H1 (cell line): Measurements from ENCODE around the gene MOB3C. TPM values are rescaled to one million over a fixed set of nuclear protein-coding genes. Genes with fewer than 3 reads are reported as not detected.
"Not testable (repeated sequence)": the region's sequence is repeated elsewhere in the genome, so short reads cannot be mapped to it uniquely, and the experiment has no call there.

Experiments
- CTCF ChIA-PET: fragments of 300-600 bp; sonication (Branson Sonifier 250); formaldehyde crosslinking; loops from one replicate; lab custom pipeline; 2021; ENCODE audit not compliant: partially characterized antibody; lab: Charles Lee
- POLR2A ChIA-PET: fragments of 300-600 bp; sonication (Branson Sonifier 250); formaldehyde crosslinking; loops from one replicate; lab custom pipeline; 2021; ENCODE audit warnings: inconsistent platforms; ENCODE audit not compliant: partially characterized antibody; lab: Charles Lee
- DNase-seq, 2 experiments: peaks; one replicate each; pipeline versions ENCODE4 v3.0.0 to v3.0.0-alpha.2; 2010 to 2022; ENCODE audit warnings: low spot score in 2 of 2, low read depth in 1 of 2, mixed read lengths in 1 of 2
- FAIRE-seq: peaks from 2 replicates; lab custom pipeline; 2011; peaks lifted over from hg19 to GRCh38; lab: Jason Lieb, UNC
- H2AFZ ChIP-seq: 2 replicates; pipeline ENCODE4 v1.8.1; 2012; ENCODE audit warnings: low read length, inconsistent platforms
- H2AK5ac ChIP-seq: 2 replicates; pipeline ENCODE4 v1.6.1; 2013; ENCODE audit warnings: low read depth, low read length
- H2BK120ac ChIP-seq: replicated peaks from 2 replicates; pipeline ENCODE3; 2013; ENCODE audit warnings: low read depth, low read length, inconsistent platforms
- H2BK12ac ChIP-seq: 2 replicates; pipeline ENCODE4 v1.6.1; 2013; ENCODE audit warnings: low read depth, low read length
- H2BK15ac ChIP-seq: 2 replicates; pipeline ENCODE4 v1.6.1; 2013; ENCODE audit warnings: low read length
- H2BK20ac ChIP-seq: 2 replicates; pipeline ENCODE4 v1.6.1; 2013; ENCODE audit warnings: low read length
- H2BK5ac ChIP-seq: 2 replicates; pipeline ENCODE4 v1.6.1; 2013; ENCODE audit warnings: low read depth, low read length
- H3K14ac ChIP-seq: 2 replicates; pipeline ENCODE4 v1.6.1; 2013; ENCODE audit warnings: inconsistent platforms; ENCODE audit not compliant: insufficient read length
- H3K18ac ChIP-seq: 2 replicates; pipeline ENCODE4 v1.6.1; 2013; ENCODE audit warnings: low read length; ENCODE audit errors: extremely low read depth
- H3K23ac ChIP-seq: 2 replicates; pipeline ENCODE4 v1.6.1; 2013; ENCODE audit warnings: inconsistent platforms; ENCODE audit not compliant: insufficient read length
- H3K23me2 ChIP-seq: 2 replicates; pipeline ENCODE4 v1.6.1; 2013; ENCODE audit warnings: low read depth, low read length
- H3K27ac ChIP-seq: 2 replicates; pipeline ENCODE4 v1.6.1; 2011; ENCODE audit warnings: low read depth, low read length, inconsistent platforms
- H3K27me3 ChIP-seq, 4 experiments: replicated peaks in 1 of 4; 1 replicate in 1 of 4; 2 replicates in 3 of 4; pipeline versions ENCODE4 v1.6.1 to v1.8.1; 2011 to 2013; ENCODE audit warnings: low read length in 3 of 4, mild to moderate bottlenecking in 3 of 4, inconsistent platforms in 2 of 4, mixed read lengths in 2 of 4, moderate library complexity in 1 of 4; ENCODE audit not compliant: control insufficient read depth in 3 of 4, insufficient read depth in 3 of 4; ENCODE audit errors: extremely low read depth in 1 of 4
- H3K36me3 ChIP-seq, 4 experiments: 2 replicates each; pipeline versions ENCODE4 v1.6.1 to v1.8.1; 2011 to 2013; ENCODE audit warnings: mild to moderate bottlenecking in 4 of 4, low read length in 3 of 4, moderate library complexity in 2 of 4, control low read depth in 1 of 4, inconsistent platforms in 1 of 4; ENCODE audit not compliant: insufficient read depth in 4 of 4, control insufficient read depth in 2 of 4
- H3K4ac ChIP-seq: replicated peaks from 2 replicates; pipeline ENCODE3; 2013; ENCODE audit warnings: low read length, low read depth, mixed read lengths, inconsistent platforms; ENCODE audit not compliant: insufficient read length
- H3K4me1 ChIP-seq, 4 experiments: replicated peaks in 1 of 4; 1 replicate in 1 of 4; 2 replicates in 3 of 4; pipeline versions ENCODE4 v1.6.1 to v1.8.1; 2011 to 2013; ENCODE audit warnings: low read length in 3 of 4, inconsistent platforms in 2 of 4, mixed read lengths in 1 of 4; ENCODE audit not compliant: insufficient read depth in 4 of 4, control insufficient read depth in 3 of 4
- H3K4me2 ChIP-seq, 2 experiments: 2 replicates each; pipeline versions ENCODE4 v1.6.1 to v1.8.1; 2011 to 2013; ENCODE audit warnings: low read depth in 2 of 2, low read length in 2 of 2, control low read depth in 1 of 2, inconsistent platforms in 1 of 2, mild to moderate bottlenecking in 1 of 2; ENCODE audit not compliant: insufficient read depth in 1 of 2
- H3K4me3 ChIP-seq, 4 experiments: fragments of 200-600, 300-600 bp in 1 of 4; sonication (generic), shearing (Covaris generic), sonication (Bioruptor Twin) in 1 of 4; 2 replicates each; pipeline versions ENCODE4 v1.5.1 to v1.8.1; 2011 to 2016; ENCODE audit warnings: low read length in 4 of 4, low read depth in 3 of 4, control low read depth in 2 of 4, inconsistent platforms in 2 of 4, mild to moderate bottlenecking in 2 of 4, mixed read lengths in 1 of 4, moderate library complexity in 1 of 4; ENCODE audit not compliant: insufficient read depth in 2 of 4; ENCODE audit errors: extremely low read depth in 1 of 4
- H3K56ac ChIP-seq: replicated peaks from 2 replicates; pipeline ENCODE3; 2013; ENCODE audit warnings: low read depth, mild to moderate bottlenecking, mixed read lengths, low read length, inconsistent platforms; ENCODE audit not compliant: insufficient read length
- H3K79me1 ChIP-seq: 2 replicates; pipeline ENCODE4 v1.6.1; 2013; ENCODE audit warnings: low read depth, low read length, control low read depth
- H3K79me2 ChIP-seq, 2 experiments: 2 replicates each; pipeline versions ENCODE4 v1.6.1 to v1.8.1; 2012 to 2013; ENCODE audit warnings: low read length in 2 of 2, mild to moderate bottlenecking in 2 of 2, inconsistent platforms in 1 of 2; ENCODE audit not compliant: insufficient read depth in 2 of 2, control insufficient read depth in 1 of 2
- H3K9ac ChIP-seq, 4 experiments: replicated peaks in 1 of 4; 1 replicate in 1 of 4; 2 replicates in 3 of 4; pipeline versions ENCODE4 v1.6.1 to v1.8.1; 2011 to 2013; ENCODE audit warnings: low read depth in 3 of 4, low read length in 3 of 4, control low read depth in 2 of 4, mild to moderate bottlenecking in 2 of 4, moderate library complexity in 2 of 4, inconsistent platforms in 1 of 4; ENCODE audit errors: extremely low read depth in 1 of 4
- H3K9me3 ChIP-seq, 2 experiments: 2 replicates each; pipeline versions ENCODE4 v1.6.1 to v1.8.1; 2012 to 2013; ENCODE audit warnings: mild to moderate bottlenecking in 2 of 2, moderate library complexity in 2 of 2, control low read depth in 1 of 2, inconsistent platforms in 1 of 2, low read depth in 1 of 2, low read length in 1 of 2, mixed read lengths in 1 of 2; ENCODE audit not compliant: insufficient read depth in 2 of 2
- H4K20me1 ChIP-seq, 2 experiments: replicated peaks in 1 of 2; 2 replicates each; pipeline versions ENCODE3 to v1.8.1; 2011 to 2013; ENCODE audit warnings: inconsistent platforms in 2 of 2, low read length in 2 of 2, mild to moderate bottlenecking in 1 of 2; ENCODE audit not compliant: insufficient read depth in 2 of 2, control insufficient read depth in 1 of 2
- H4K5ac ChIP-seq: 2 replicates; pipeline ENCODE4 v1.6.1; 2013; ENCODE audit warnings: low read length, low read depth, mixed read lengths, inconsistent platforms; ENCODE audit not compliant: insufficient read length
- H4K8ac ChIP-seq: 2 replicates; pipeline ENCODE4 v1.8.0; 2013; ENCODE audit warnings: mild to moderate bottlenecking, moderate library complexity, low read length, inconsistent platforms; ENCODE audit not compliant: insufficient read depth; ENCODE audit errors: extremely low read depth
- H4K91ac ChIP-seq: replicated peaks from 2 replicates; pipeline ENCODE3; 2013; ENCODE audit warnings: low read length, mixed read lengths, inconsistent platforms; ENCODE audit not compliant: insufficient read length
- WGBS, 2 experiments: shearing (Covaris generic) in 1 of 2; methylation state at CpG; one replicate each; pipeline versions ENCODE4 v1.1.6 to v1.1.7; 2013 to 2015; ENCODE audit warnings: low lambda C conversion rate in 2 of 2, mixed read lengths in 2 of 2, inconsistent platforms in 1 of 2, low coverage in 1 of 2, missing lambda C conversion rate in 1 of 2; ENCODE audit not compliant: insufficient replicate concordance in 2 of 2, insufficient coverage in 1 of 2, insufficient read length in 1 of 2; ENCODE audit errors: extremely low coverage in 1 of 2, missing lambda C conversion rate in 1 of 2; 5-methylcytosine and 5-hydroxymethylcytosine counted together
- polyA plus RNA-seq, 7 experiments: library from polyadenylated mRNA; depleted of rRNA in 3 of 7; stranded (reverse) in 5 of 7; unstranded in 2 of 7; fragments of >200 nt in 5 of 7; fragments of 200-250 nt in 2 of 7; gene quantifications; 1 replicate in 5 of 7; 2 replicates in 1 of 7; 4 replicates in 1 of 7; pipeline versions ENCODE4 v1.2.1 to v1.2.3, GENCODE V29; 2011 to 2013; ENCODE audit warnings: missing spikeins in 2 of 7, mixed read lengths in 2 of 7
- total RNA-seq: library from RNA; stranded (reverse); fragmentation: NEBNext Ultra II Directional; extraction: Animal tissue kit (Norgen Biotek cat#: 25700); gene quantifications from 2 replicates; pipeline ENCODE4 v1.2.1, GENCODE V29; 2021

The MOB3C gene
- total and polyA plus RNA-seq, 2 of the 8 experiments (the other 6 are each of a cell fraction or from before 2014, with no cell fraction given) = 5.8 to 6.6 TPM

DNA sequence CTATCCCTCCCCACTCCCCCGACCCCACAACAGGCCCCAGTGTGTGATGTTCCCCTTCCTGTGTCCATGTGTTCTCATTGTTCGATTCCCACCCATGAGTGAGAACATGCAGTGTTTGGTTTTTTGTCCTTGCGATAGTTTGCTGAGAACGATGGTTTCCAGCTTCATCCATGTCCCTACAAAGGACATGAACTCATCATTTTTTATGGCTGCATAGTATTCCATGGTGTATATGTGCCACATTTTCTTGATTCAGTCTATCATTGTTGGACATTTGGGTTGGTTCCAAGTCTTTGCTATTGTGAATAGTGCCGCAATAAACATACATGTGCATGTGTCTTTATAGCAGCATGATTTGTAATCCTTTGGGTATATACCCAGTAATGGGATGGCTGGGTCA lies 46.3 kb upstream of the MOB3C start:
- FAIRE-seq, H3K27me3 ChIP-seq, H3K9me3 ChIP-seq, H3K14ac ChIP-seq, H4K5ac ChIP-seq, H2BK20ac ChIP-seq, H3K4ac ChIP-seq, H2BK5ac ChIP-seq, H2BK15ac ChIP-seq, H3K4me2 ChIP-seq, H2BK12ac ChIP-seq, H3K4me3 ChIP-seq, H4K8ac ChIP-seq, H3K56ac ChIP-seq, H2AFZ ChIP-seq, H3K79me1 ChIP-seq, CTCF ChIA-PET, H3K23ac ChIP-seq, POLR2A ChIA-PET, H4K91ac ChIP-seq, DNase-seq, H3K27ac ChIP-seq, H3K18ac ChIP-seq, H3K23me2 ChIP-seq, H3K9ac ChIP-seq, H4K20me1 ChIP-seq, H2BK120ac ChIP-seq, H2AK5ac ChIP-seq: not testable (repeated sequence)
- WGBS, 2 experiments = 90% methylated on average over 5 of the region's 5 CpGs; no CpG with 5 or more reads in 1 of the 2 experiments
- peaks cover 0 to 30% (median 5%) of the 10 kb centered on the region in 4 experiments; a peak in 3 of 8 replicates for H3K36me3 ChIP-seq
- peaks cover 0 to 11% of the 10 kb centered on the region in 2 experiments; a peak in 2 of 4 replicates for H3K79me2 ChIP-seq
- peaks cover 4 to 10% (median 7%) of the 10 kb centered on the region in 4 experiments; a peak in 6 of 7 replicates for H3K4me1 ChIP-seq

- not testable (repeated sequence) for H3K9ac ChIP-seq, FAIRE-seq, H3K4ac ChIP-seq, H4K20me1 ChIP-seq, H3K56ac ChIP-seq, H3K9me3 ChIP-seq, H3K4me2 ChIP-seq, H3K14ac ChIP-seq, H2BK15ac ChIP-seq, H3K4me1 ChIP-seq, H3K27ac ChIP-seq, H2BK20ac ChIP-seq, H4K91ac ChIP-seq, H3K23me2 ChIP-seq, H4K5ac ChIP-seq, DNase-seq, H3K18ac ChIP-seq, H4K8ac ChIP-seq, H3K4me3 ChIP-seq, H3K27me3 ChIP-seq, H3K79me1 ChIP-seq, H2AFZ ChIP-seq, H2BK120ac ChIP-seq, H2AK5ac ChIP-seq, H3K79me2 ChIP-seq, H2BK5ac ChIP-seq, H3K23ac ChIP-seq, H2BK12ac ChIP-seq
- POLR2A ChIA-PET = interaction anchor here (1.0 kb wide), 1 partner anchor 27 kb away, joined by 4 read pairs; no protein-coding TSS in a partner anchor
- peaks cover 0 to 49% (median 11%) of the 10 kb centered on the region in 4 experiments; a peak in 5 of 8 replicates for H3K36me3 ChIP-seq
- CTCF ChIA-PET = interaction anchor here (1.5 to 1.6 kb wide), 2 partner anchors 37 to 65 kb away, joined by 4 to 6 read pairs; no protein-coding TSS in a partner anchor
- WGBS, 2 experiments = 81% methylated on average over 5 of the region's 5 CpGs; no CpG with 5 or more reads in 1 of the 2 experiments
Measured at GRCh38 chr1:46660116-46660515, 43.5 kb upstream of the MOB3C start.
